ENCODE results near the gene TSPOAP1.

DNA sequence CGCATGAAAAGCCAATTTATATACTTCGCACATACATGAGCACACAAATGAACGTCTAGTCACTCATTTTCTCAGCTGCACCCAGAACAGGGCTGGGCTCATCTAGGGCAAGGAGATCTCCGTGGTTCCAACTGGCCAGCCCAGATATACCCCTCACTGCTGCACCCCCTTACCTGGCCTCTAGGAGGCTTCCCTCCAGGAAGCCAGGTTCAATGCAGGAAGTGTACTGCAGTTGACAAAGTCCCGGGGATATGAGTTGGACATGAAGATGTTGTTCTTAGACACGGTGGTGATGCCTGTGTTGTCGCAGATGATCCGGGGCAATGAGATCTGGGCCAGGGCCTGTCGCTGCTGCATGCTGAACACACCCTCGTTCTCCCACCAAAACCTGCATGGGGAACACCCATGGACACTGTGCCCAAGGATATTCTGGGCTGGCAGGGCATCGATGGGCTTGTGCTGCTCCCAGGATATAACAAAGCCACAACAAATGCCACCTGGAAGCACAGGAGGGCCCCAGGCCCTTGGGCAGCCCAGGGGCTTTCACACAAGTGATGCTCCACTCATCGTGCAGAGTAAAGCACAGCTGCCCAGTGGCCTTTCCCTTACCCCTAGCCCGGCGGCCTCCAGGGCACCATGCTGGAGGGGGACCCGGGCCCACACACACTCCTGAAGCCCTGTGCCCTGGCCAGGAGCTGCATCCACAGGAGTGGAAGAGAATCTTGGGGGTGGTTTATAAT is 57.9 kb downstream of the TSPOAP1 start:
- TF ChIP-seq CTCF (IDR thresholded peaks at IDR 0.05), result no peak
- no peak for TF ChIP-seq POLR2A (IDR thresholded peaks at IDR 0.05)

Measured in uterus (tissue), 2 donors.